Mesendoderm (in vitro differentiated cells): ENCODE measurements around the gene BARX1.

Experiments
- DNase-seq: peaks from one replicate; pipeline ENCODE4 v3.0.0; 2013
- H2AK5ac ChIP-seq: 2 replicates; pipeline ENCODE4 v1.6.1; 2013; ENCODE audit warnings: low read length, inconsistent platforms
- H2BK120ac ChIP-seq: 2 replicates; pipeline ENCODE4 v1.6.1; 2013; ENCODE audit warnings: low read depth, mild to moderate bottlenecking, low read length, moderate library complexity, mixed read lengths
- H2BK15ac ChIP-seq: replicated peaks from 2 replicates; pipeline ENCODE4 v1.6.1; 2013; ENCODE audit warnings: low read depth, mild to moderate bottlenecking, moderate library complexity
- H2BK5ac ChIP-seq: 2 replicates; pipeline ENCODE4 v1.6.1; 2013; ENCODE audit warnings: low read length, inconsistent platforms
- H3K18ac ChIP-seq: 2 replicates; pipeline ENCODE4 v1.6.1; 2013; ENCODE audit warnings: mild to moderate bottlenecking, low read length, mixed read lengths
- H3K23ac ChIP-seq: one replicate; pipeline ENCODE4 v1.6.1; 2013; ENCODE audit warnings: low read length
- H3K27ac ChIP-seq: 2 replicates; pipeline ENCODE4 v1.5.1; 2013; ENCODE audit warnings: low read depth, mild to moderate bottlenecking, inconsistent platforms, low read length, moderate library complexity
- H3K27me3 ChIP-seq: 2 replicates; pipeline ENCODE4 v1.6.1; 2013; ENCODE audit warnings: low read length, control low read depth, mild to moderate bottlenecking, inconsistent platforms; ENCODE audit not compliant: insufficient read depth, poor library complexity
- H3K36me3 ChIP-seq: 2 replicates; pipeline ENCODE4 v1.6.1; 2013; ENCODE audit warnings: low read length, inconsistent platforms; ENCODE audit not compliant: control insufficient read depth, insufficient read depth
- H3K4ac ChIP-seq: one replicate; pipeline ENCODE4 v1.6.1; 2013; ENCODE audit warnings: low read depth, mild to moderate bottlenecking, low read length, moderate library complexity
- H3K4me1 ChIP-seq: 2 replicates; pipeline ENCODE4 v1.6.1; 2013; ENCODE audit warnings: low read depth, low read length, inconsistent platforms; ENCODE audit not compliant: control insufficient read depth
- H3K4me2 ChIP-seq: 2 replicates; pipeline ENCODE4 v1.6.1; 2013; ENCODE audit warnings: low read length
- H3K4me3 ChIP-seq: 2 replicates; pipeline ENCODE4 v1.5.1; 2013; ENCODE audit warnings: mild to moderate bottlenecking, low read length
- H3K56ac ChIP-seq: one replicate; pipeline ENCODE4 v1.6.1; 2013; ENCODE audit warnings: low read length
- H3K79me1 ChIP-seq: 2 replicates; pipeline ENCODE4 v1.6.1; 2013; ENCODE audit warnings: low read length, inconsistent platforms
- H3K79me2 ChIP-seq: 2 replicates; pipeline ENCODE4 v1.6.1; 2013; ENCODE audit warnings: mild to moderate bottlenecking, low read length; ENCODE audit not compliant: control insufficient read depth, insufficient read depth
- H3K9ac ChIP-seq: 2 replicates; pipeline ENCODE4 v1.6.1; 2013; ENCODE audit warnings: low read length, inconsistent platforms
- H4K5ac ChIP-seq: one replicate; pipeline ENCODE4 v1.6.1; 2013; ENCODE audit warnings: low read length
- H4K8ac ChIP-seq: one replicate; pipeline ENCODE4 v1.6.1; 2013; ENCODE audit warnings: low read depth, mild to moderate bottlenecking, control low read depth, low read length, moderate library complexity
- WGBS: extraction: QIAGEN DNeasy Blood & Tissue Kit; methylation state at CpG from one replicate; pipeline ENCODE4 v1.1.7; 2013; ENCODE audit warnings: low lambda C conversion rate, missing lambda C conversion rate; ENCODE audit not compliant: insufficient coverage; ENCODE audit errors: extremely low coverage; 5-methylcytosine and 5-hydroxymethylcytosine counted together

BARX1 gene

GRCh38 chr9:93979721-93980120, 24.6 kb upstream of the BARX1 start:
- Histone ChIP-seq H3K27ac (no peak overlapping the region), H4K8ac (no peak overlapping the region), H3K79me1 (no peaks in the 10 kb centered on the region), H3K9ac (no peak overlapping the region), H2BK15ac (no peak overlapping the region), H2BK5ac (no peak overlapping the region), H3K23ac (no peak overlapping the region), H2AK5ac (no peak overlapping the region), H3K27me3 (no peaks in the 10 kb centered on the region), H2BK120ac (no peak overlapping the region), H4K5ac (no peak overlapping the region), H3K56ac (no peak overlapping the region), H3K79me2 (no peaks in the 10 kb centered on the region), H3K18ac (no peak overlapping the region), H3K4me2 (no peak overlapping the region), H3K4me3 (no peak overlapping the region), H3K4me1 (no peaks in the 10 kb centered on the region), H3K36me3 (no peaks in the 10 kb centered on the region), H3K4ac (no peak overlapping the region)
- WGBS, result no CpG with 5 or more reads among the region's 4 CpGs
- no peak for DNase-seq

GRCh38 chr9:93978551-93978950, 23.4 kb upstream of the BARX1 start:
- Histone ChIP-seq H3K4me1 (no peaks in the 10 kb centered on the region), H3K18ac (no peak overlapping the region), H3K27me3 (no peaks in the 10 kb centered on the region), H3K9ac (no peak overlapping the region), H3K4ac (no peak overlapping the region), H2BK5ac (no peak overlapping the region), H2BK120ac (no peak overlapping the region), H3K27ac (no peak overlapping the region), H3K36me3 (no peaks in the 10 kb centered on the region), H3K4me2 (no peak overlapping the region), H3K4me3 (no peak overlapping the region), H4K8ac (no peak overlapping the region), H3K23ac (no peak overlapping the region), H3K79me2 (no peaks in the 10 kb centered on the region), H3K79me1 (no peaks in the 10 kb centered on the region), H2AK5ac (no peak overlapping the region), H2BK15ac (no peak overlapping the region), H3K56ac (no peak overlapping the region), H4K5ac (no peak overlapping the region)
- no CpG with 5 or more reads among the region's 2 CpGs for WGBS
- DNase-seq, result no peak

- Histone ChIP-seq H2BK15ac (no peak overlapping the region), H3K4ac (no peak overlapping the region), H3K36me3 (no peaks in the 10 kb centered on the region), H2BK5ac (no peak overlapping the region), H3K79me1 (no peaks in the 10 kb centered on the region), H4K5ac (no peak overlapping the region), H3K9ac (no peak overlapping the region), H2AK5ac (no peak overlapping the region), H3K27me3 (no peaks in the 10 kb centered on the region), H3K4me1 (no peaks in the 10 kb centered on the region), H3K23ac (no peak overlapping the region), H3K4me2 (no peak overlapping the region), H3K79me2 (no peaks in the 10 kb centered on the region), H3K27ac (no peak overlapping the region), H2BK120ac (no peak overlapping the region), H3K4me3 (no peak overlapping the region), H4K8ac (no peak overlapping the region), H3K18ac (no peak overlapping the region), H3K56ac (no peak overlapping the region)
- peak; percentile 72 for DNase-seq
- WGBS, result no CpG with 5 or more reads among the region's 5 CpGs
These were observed 21.8 kb upstream of the BARX1 start for GRCh38 chr9:93976973-93977372.

- Histone ChIP-seq H3K79me1 (no peaks in the 10 kb centered on the region), H3K18ac (no peak overlapping the region), H3K4me2 (no peak overlapping the region), H3K27me3 (no peaks in the 10 kb centered on the region), H3K9ac (no peak overlapping the region), H4K8ac (no peak overlapping the region), H3K27ac (no peak overlapping the region), H3K4ac (no peak overlapping the region), H3K23ac (no peak overlapping the region), H2BK120ac (no peak overlapping the region), H3K79me2 (no peaks in the 10 kb centered on the region), H3K36me3 (no peaks in the 10 kb centered on the region), H3K4me3 (no peak overlapping the region), H2BK5ac (no peak overlapping the region), H3K4me1 (no peaks in the 10 kb centered on the region), H3K56ac (no peak overlapping the region), H4K5ac (no peak overlapping the region), H2BK15ac (no peak overlapping the region), H2AK5ac (no peak overlapping the region)
- DNase-seq, result no peak
- no CpG with 5 or more reads among the region's 3 CpGs for WGBS
These were observed 20.9 kb upstream of the BARX1 start for GRCh38 chr9:93976081-93976480.

- no peak overlapping the region for H3K9ac ChIP-seq
- no peaks in the 10 kb centered on the region for H3K4me1 ChIP-seq
- H2AK5ac ChIP-seq, result no peak overlapping the region
- H3K18ac ChIP-seq, result no peak overlapping the region
- H3K56ac ChIP-seq, result no peak overlapping the region
- no peak overlapping the region for H3K27ac ChIP-seq
- H3K4me2 ChIP-seq, result no peak overlapping the region
- H3K4ac ChIP-seq, result no peak overlapping the region
- H2BK120ac ChIP-seq, result no peak overlapping the region
- H2BK5ac ChIP-seq, result no peak overlapping the region
- H2BK15ac ChIP-seq, result no peak overlapping the region
- no peak overlapping the region for H4K8ac ChIP-seq
- no peaks in the 10 kb centered on the region for H3K79me2 ChIP-seq
- H3K36me3 ChIP-seq, result no peaks in the 10 kb centered on the region
- H3K27me3 ChIP-seq, result no peaks in the 10 kb centered on the region
- WGBS, result no CpG with 5 or more reads among the region's 7 CpGs
- H4K5ac ChIP-seq, result no peak overlapping the region
- DNase-seq, result no peak
- no peak overlapping the region for H3K4me3 ChIP-seq
- H3K79me1 ChIP-seq, result no peaks in the 10 kb centered on the region
- H3K23ac ChIP-seq, result no peak overlapping the region
These were observed 20.1 kb upstream of the BARX1 start for GRCh38 chr9:93975262-93975661.

- no CpG with 5 or more reads among the region's 3 CpGs for WGBS
- no peaks in the 10 kb centered on the region for H3K36me3 ChIP-seq
- no peak overlapping the region for H2AK5ac ChIP-seq
- DNase-seq, result no peak
- no peak overlapping the region for H3K9ac ChIP-seq
- no peak overlapping the region for H3K27ac ChIP-seq
- no peaks in the 10 kb centered on the region for H3K4me1 ChIP-seq
- no peak overlapping the region for H4K5ac ChIP-seq
- H3K79me2 ChIP-seq, result no peaks in the 10 kb centered on the region
- H3K27me3 ChIP-seq, result no peaks in the 10 kb centered on the region
- H2BK15ac ChIP-seq, result no peak overlapping the region
- no peak overlapping the region for H3K4me2 ChIP-seq
- H3K23ac ChIP-seq, result no peak overlapping the region
- H3K79me1 ChIP-seq, result no peaks in the 10 kb centered on the region
- no peak overlapping the region for H2BK120ac ChIP-seq
- no peak overlapping the region for H3K56ac ChIP-seq
- H3K18ac ChIP-seq, result no peak overlapping the region
- H3K4me3 ChIP-seq, result no peak overlapping the region
- H4K8ac ChIP-seq, result no peak overlapping the region
- H3K4ac ChIP-seq, result no peak overlapping the region
- no peak overlapping the region for H2BK5ac ChIP-seq
These were observed 19.0 kb upstream of the BARX1 start for GRCh38 chr9:93974151-93974550.
